ENCODE data around the gene CLEC4G. TPM values are rescaled to one million over a fixed set of nuclear protein-coding genes. Genes with fewer than 3 reads are reported as not detected.
"Not testable (repeated sequence)": the region's sequence is repeated elsewhere in the genome, so short reads cannot be mapped to it uniquely, and the experiment has no call there.

CLEC4G gene
- total RNA-seq, 1 experiment from 2014 or later: not detected

- Histone ChIP-seq H3K27me3 (ENCODE audit: insufficient read depth, low read depth) (peaks cover 17% of the 10 kb centered on the region), H3K9me2 (ENCODE audit: insufficient read depth) (no peaks in the 10 kb centered on the region), H3K79me2 (ENCODE audit: low read depth) (no peaks in the 10 kb centered on the region), H3K4me1 (replicated peaks; ENCODE audit: insufficient read depth) (0 out of 2 replicates have a peak, but pooled peaks cover 5% of the 10 kb centered on the region), H2AFZ (no peak overlapping the region), H4K20me1 (ENCODE audit: insufficient read depth) (no peaks in the 10 kb centered on the region), H3K27ac (no peak overlapping the region), H3K4me3 (no peak overlapping the region), H3K9me3 (ENCODE audit: insufficient read depth, low read depth) (no peaks in the 10 kb centered on the region), H3K4me2 (no peak overlapping the region), H3K36me3 (ENCODE audit: low read depth) (no peaks in the 10 kb centered on the region), H3F3A (ENCODE audit: insufficient read depth, low read depth) (peaks cover 3% of the 10 kb centered on the region; the same call in 1 of the 2 replicates)
- no peak for TF ChIP-seq EZH2 (IDR thresholded peaks at IDR 0.05; ENCODE audit: low read depth)
- no peak for TF ChIP-seq CTCF (conservative IDR thresholded peaks at IDR 0.05)
- BruUV-seq (replicated peaks): no TSS peak
- DNase-seq: no peak
- ChIA-PET CTCF (no interaction called here), POLR2A (ENCODE audit: unreplicated experiment) (no interaction called here)
- intact Hi-C loops (cut with micrococcal nuclease; ENCODE audit: unreplicated experiment): loop anchor here (2.0 to 5.0 kb wide), 2 partner anchors 49 to 105 kb away; no protein-coding TSS in a partner anchor
Measured at GRCh38 chr19:7748171-7748570, 16.3 kb upstream of the CLEC4G start.

- TF ChIP-seq CTCF (conservative IDR thresholded peaks at IDR 0.05): no peak
- TF ChIP-seq EZH2 (IDR thresholded peaks at IDR 0.05; ENCODE audit: low read depth): no peak
- ChIA-PET POLR2A (ENCODE audit: unreplicated experiment) (no interaction called here), CTCF (no interaction called here)
- H3K27me3 ChIP-seq (ENCODE audit: insufficient read depth, low read depth): peaks cover 24% of the 10 kb centered on the region
- no peaks in the 10 kb centered on the region for H4K20me1 ChIP-seq (ENCODE audit: insufficient read depth)
- DNase-seq: peak in 1 of 2 experiments; percentile 29
- intact Hi-C loops (cut with micrococcal nuclease; ENCODE audit: unreplicated experiment): loop anchor here (5.0 kb wide), 1 partner anchor 50 kb away; no protein-coding TSS in a partner anchor
- BruUV-seq (replicated peaks): no TSS peak
- H3K4me3 ChIP-seq: no peak within 1 kb of the TSS
- H3K27ac ChIP-seq: no peak within 1 kb of the TSS
- H3K4me1 ChIP-seq (replicated peaks; ENCODE audit: insufficient read depth): 0 out of 2 replicates have a peak, but pooled peaks cover 5% of the 10 kb centered on the region
- H2AFZ ChIP-seq: no peak within 1 kb of the TSS
- H3F3A ChIP-seq (ENCODE audit: insufficient read depth, low read depth): peaks cover 3% of the 10 kb centered on the region; the same call in 1 of the 2 replicates
- no peaks in the 10 kb centered on the region for H3K36me3 ChIP-seq (ENCODE audit: low read depth)
- H3K9me2 ChIP-seq (ENCODE audit: insufficient read depth): no peaks in the 10 kb centered on the region
- H3K9me3 ChIP-seq (ENCODE audit: insufficient read depth, low read depth): no peaks in the 10 kb centered on the region
- H3K4me2 ChIP-seq: no peak within 1 kb of the TSS
- no peaks in the 10 kb centered on the region for H3K79me2 ChIP-seq (ENCODE audit: low read depth)
Measured at GRCh38 chr19:7746903-7747884, 15.3 kb upstream of the CLEC4G start, which contains the start of gene CD209. Gene CD209, minus strand, starts transcription at chr19:7747534. Its CDS starts 23 bp downstream, at chr19:7747511.

GRCh38 chr19:7746306-7746705 lies 14.4 kb upstream of the CLEC4G start:
- H3K4me1 ChIP-seq (replicated peaks; ENCODE audit: insufficient read depth); H3K9me2 ChIP-seq (ENCODE audit: insufficient read depth); H3K79me2 ChIP-seq (ENCODE audit: low read depth); H3K4me3 ChIP-seq; BruUV-seq (replicated peaks); DNase-seq; H3F3A ChIP-seq (ENCODE audit: insufficient read depth, low read depth); CTCF ChIA-PET; H3K9me3 ChIP-seq (ENCODE audit: insufficient read depth, low read depth); H3K27ac ChIP-seq; H4K20me1 ChIP-seq (ENCODE audit: insufficient read depth); H3K4me2 ChIP-seq; H2AFZ ChIP-seq; POLR2A ChIA-PET (ENCODE audit: unreplicated experiment); H3K36me3 ChIP-seq (ENCODE audit: low read depth): not testable (repeated sequence)
- intact Hi-C loops (cut with micrococcal nuclease; ENCODE audit: unreplicated experiment): loop anchor here (5.0 kb wide), 1 partner anchor 51 kb away; no protein-coding TSS in a partner anchor
- peaks cover 30% of the 10 kb centered on the region for H3K27me3 ChIP-seq (ENCODE audit: insufficient read depth, low read depth)
